PC-3 (cell line): ENCODE measurements around the gene CCIN. TPM values are rescaled to one million over a fixed set of nuclear protein-coding genes. Genes with fewer than 3 reads are reported as not detected.
A peak's percentile ranks its signal among the peaks of the same experiment; 100 is the strongest.

Source experiments
- ATAC-seq: fragments of 200-7000 bp; cut with Tn5 transposase; 2 replicates; pipeline ENCODE4 v1.9.1; 2020; ENCODE audit warnings: mild to moderate bottlenecking, moderate library complexity
- BruUV-seq: library from RNA; stranded (reverse); fragments of 400-500 nt; replicated peaks from 2 replicates; lab custom pipeline; 2021; lab: Mats Ljungman, UMichigan
- CTCF ChIA-PET: fragments of 300-600 bp; sonication (Branson Sonifier 250); formaldehyde crosslinking; loops from one replicate; lab custom pipeline; 2022; ENCODE audit warnings: antibody characterized with exemption; lab: Charles Lee
- POLR2A ChIA-PET: fragments of 300-600 bp; sonication (Branson Sonifier 250); formaldehyde crosslinking; loops from one replicate; lab custom pipeline; 2022; ENCODE audit warnings: antibody characterized with exemption; ENCODE audit not compliant: unreplicated experiment; lab: Charles Lee
- DNase-seq: peaks from one replicate; pipeline ENCODE4 v3.0.0-alpha.2; 2015
- H2AFZ ChIP-seq: fragments of 300-600 bp; sonication (generic); 2 replicates; pipeline ENCODE4 v1.6.0; 2016; ENCODE audit warnings: antibody characterized with exemption, low read length
- H3F3A ChIP-seq: fragments of 300-600 bp; sonication (generic); one replicate; pipeline ENCODE4 v1.6.0; 2017; ENCODE audit warnings: antibody characterized with exemption, low read length, control low read depth, mild to moderate bottlenecking; ENCODE audit not compliant: unreplicated experiment
- H3K27ac ChIP-seq: fragments of 300-600 bp; sonication (generic); 2 replicates; pipeline ENCODE4 v1.5.1; 2016; ENCODE audit warnings: mild to moderate bottlenecking, low read length
- H3K27me3 ChIP-seq: fragments of 300-600 bp; sonication (generic); 2 replicates; pipeline ENCODE4 v1.6.1; 2016; ENCODE audit warnings: low read length, mixed read lengths
- H3K36me3 ChIP-seq: fragments of 300-600 bp; sonication (generic); 2 replicates; pipeline ENCODE4 v1.6.1; 2016; ENCODE audit warnings: low read depth, mixed run types, low read length, mixed read lengths
- H3K4me1 ChIP-seq: fragments of 300-600 bp; sonication (generic); 2 replicates; pipeline ENCODE4 v1.5.1; 2016; ENCODE audit warnings: low read length; ENCODE audit not compliant: insufficient read depth
- H3K4me2 ChIP-seq: fragments of 300-600 bp; sonication (generic); 2 replicates; pipeline ENCODE4 v1.6.0; 2016; ENCODE audit warnings: low read length
- H3K4me3 ChIP-seq: fragments of 300-600 bp; sonication (generic); 2 replicates; pipeline ENCODE4 v1.5.1; 2016; ENCODE audit warnings: mild to moderate bottlenecking, low read length, mixed read lengths
- H3K79me2 ChIP-seq: fragments of 300-600 bp; sonication (generic); 2 replicates; pipeline ENCODE4 v1.6.1; 2017; ENCODE audit warnings: low read length, mixed read lengths
- H3K9ac ChIP-seq: fragments of 300-600 bp; sonication (generic); 2 replicates; pipeline ENCODE4 v1.6.0; 2016; ENCODE audit warnings: mild to moderate bottlenecking, low read length
- H3K9me2 ChIP-seq: fragments of 300-600 bp; sonication (generic); replicated peaks from 2 replicates; pipeline ENCODE4 v1.6.1; 2016; ENCODE audit warnings: mixed run types, low read length, mixed read lengths
- H3K9me3 ChIP-seq: fragments of 300-600 bp; sonication (generic); 2 replicates; pipeline ENCODE4 v1.6.1; 2016; ENCODE audit warnings: low read length, mixed read lengths
- H4K20me1 ChIP-seq: fragments of 300-600 bp; sonication (generic); 2 replicates; pipeline ENCODE4 v1.6.1; 2016; ENCODE audit warnings: low read length, mixed read lengths
- EZH2 ChIP-seq: fragments of 300-600 bp; sonication (generic); IDR thresholded peaks from one replicate; pipeline ENCODE4 v1.6.1; 2017; ENCODE audit warnings: antibody characterized with exemption, mild to moderate bottlenecking, low read length; ENCODE audit not compliant: unreplicated experiment
- EZH2phosphoT487 ChIP-seq: fragments of 300-600 bp; sonication (generic); IDR thresholded peaks from 2 replicates; pipeline ENCODE4 v1.6.1; 2018; ENCODE audit warnings: mild to moderate bottlenecking, antibody characterized with exemption, low read length, borderline replicate concordance
- intact Hi-C: fragments of 100-400 bp; cut with micrococcal nuclease; formaldehyde crosslinking; loops from 2 replicates; pipeline ENCODE4 v1.9.0; 2023
- total RNA-seq: library from RNA; depleted of rRNA; stranded (reverse); fragments of >200 nt; gene quantifications from 2 replicates; pipeline ENCODE4 v1.2.3, GENCODE V29; 2014
- TF ChIP-seq, protein P1 (sequence below): fragments of 300-600 bp; sonication (generic); conservative IDR thresholded peaks from 2 replicates; pipeline ENCODE4 v1.5.1; 2017; ENCODE audit warnings: antibody characterized with exemption, low read depth, mild to moderate bottlenecking, low read length

Gene CCIN
- total RNA-seq, 1 experiment from 2014 or later: 0.22 TPM

DNA sequence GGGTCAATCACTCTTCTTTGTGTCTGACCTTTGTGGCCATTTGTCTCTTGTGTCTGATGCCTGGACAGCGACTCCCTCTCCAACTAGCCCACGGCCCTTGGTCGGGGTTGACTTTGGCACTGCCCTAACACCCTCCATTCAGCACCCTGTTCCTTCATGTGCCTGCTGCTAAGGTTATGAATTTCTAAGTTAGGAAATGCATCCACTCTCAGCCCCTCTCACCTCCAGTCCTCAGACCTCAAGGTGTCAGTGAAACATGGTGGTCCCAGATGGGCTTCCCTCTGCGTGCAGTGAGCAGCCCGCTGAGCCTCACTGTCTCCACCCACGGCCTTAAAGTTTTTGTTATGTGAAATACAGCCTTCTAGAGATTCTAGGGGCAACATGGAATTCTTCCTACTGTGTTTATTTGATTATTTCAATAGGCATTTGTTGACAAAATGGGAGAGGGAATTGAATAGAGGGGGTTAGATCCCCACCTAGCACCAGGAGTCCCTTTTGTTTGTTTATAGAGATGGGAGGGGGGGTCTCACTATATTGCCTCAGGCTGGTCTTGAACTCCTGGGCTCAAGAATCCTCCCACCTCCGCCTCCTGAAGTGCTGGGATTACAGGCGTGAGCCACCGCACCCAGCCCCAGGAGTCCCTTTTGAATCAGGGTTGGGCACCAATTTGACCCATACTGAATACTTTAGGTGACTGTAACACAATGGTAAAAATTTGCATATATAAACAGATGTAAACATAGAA, 34.3 kb upstream of the CCIN start:
- H3K27me3 ChIP-seq: no peaks in the 10 kb centered on the region
- no peaks in the 10 kb centered on the region for H3K9me3 ChIP-seq
- no peak overlapping the region for H3K27ac ChIP-seq
- H3K4me1 ChIP-seq: peaks cover 24% of the 10 kb centered on the region
- intact Hi-C loops: no loop called here
- no peaks in the 10 kb centered on the region for H4K20me1 ChIP-seq
- TF ChIP-seq EZH2phosphoT487 (no peak), EZH2 (no peak)
- TF ChIP-seq, protein P1, sequence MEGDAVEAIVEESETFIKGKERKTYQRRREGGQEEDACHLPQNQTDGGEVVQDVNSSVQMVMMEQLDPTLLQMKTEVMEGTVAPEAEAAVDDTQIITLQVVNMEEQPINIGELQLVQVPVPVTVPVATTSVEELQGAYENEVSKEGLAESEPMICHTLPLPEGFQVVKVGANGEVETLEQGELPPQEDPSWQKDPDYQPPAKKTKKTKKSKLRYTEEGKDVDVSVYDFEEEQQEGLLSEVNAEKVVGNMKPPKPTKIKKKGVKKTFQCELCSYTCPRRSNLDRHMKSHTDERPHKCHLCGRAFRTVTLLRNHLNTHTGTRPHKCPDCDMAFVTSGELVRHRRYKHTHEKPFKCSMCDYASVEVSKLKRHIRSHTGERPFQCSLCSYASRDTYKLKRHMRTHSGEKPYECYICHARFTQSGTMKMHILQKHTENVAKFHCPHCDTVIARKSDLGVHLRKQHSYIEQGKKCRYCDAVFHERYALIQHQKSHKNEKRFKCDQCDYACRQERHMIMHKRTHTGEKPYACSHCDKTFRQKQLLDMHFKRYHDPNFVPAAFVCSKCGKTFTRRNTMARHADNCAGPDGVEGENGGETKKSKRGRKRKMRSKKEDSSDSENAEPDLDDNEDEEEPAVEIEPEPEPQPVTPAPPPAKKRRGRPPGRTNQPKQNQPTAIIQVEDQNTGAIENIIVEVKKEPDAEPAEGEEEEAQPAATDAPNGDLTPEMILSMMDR: no peak
- ChIA-PET CTCF (no interaction called here), POLR2A (no interaction called here)
- no peak for DNase-seq
- ATAC-seq: no peak
- H3K9me2 ChIP-seq: no peaks in the 10 kb centered on the region
- no peaks in the 10 kb centered on the region for H3K36me3 ChIP-seq
- no peaks in the 10 kb centered on the region for H3F3A ChIP-seq
- no peaks in the 10 kb centered on the region for H3K79me2 ChIP-seq
- H3K4me3 ChIP-seq: no peak overlapping the region
- no peak overlapping the region for H3K4me2 ChIP-seq
- BruUV-seq: no TSS peak
- no peak overlapping the region for H3K9ac ChIP-seq
- no peak overlapping the region for H2AFZ ChIP-seq

DNA sequence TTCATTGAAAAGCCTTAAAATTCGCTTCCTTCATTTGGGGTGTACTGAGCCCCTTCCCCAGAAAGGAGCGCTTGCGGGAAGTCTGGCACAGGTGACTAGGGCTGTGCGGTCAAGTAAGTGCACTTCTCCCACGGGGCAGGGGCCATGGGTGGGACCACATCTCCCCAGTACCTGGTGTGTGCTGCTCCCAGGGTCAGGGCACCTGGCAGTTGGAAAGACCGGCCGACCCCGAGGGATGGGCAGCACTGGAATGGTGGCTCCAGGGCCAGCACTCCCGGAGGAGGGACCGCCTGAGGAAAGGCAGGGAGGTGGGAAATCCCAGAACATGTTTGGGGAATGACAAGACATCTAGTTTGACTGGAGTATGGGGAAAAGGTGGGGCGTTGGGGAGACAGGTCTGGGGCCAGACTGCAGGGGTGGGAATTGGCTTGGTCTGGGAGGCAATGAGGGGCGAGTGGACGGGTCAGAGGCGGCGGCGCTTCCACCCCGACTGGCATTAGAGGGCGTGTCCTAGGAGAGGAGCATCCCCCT, 33.4 kb upstream of the CCIN start:
- H3K4me3 ChIP-seq: peak overlapping the region; percentile 76
- ChIA-PET POLR2A (no interaction called here), CTCF (no interaction called here)
- H3K27me3 ChIP-seq: no peaks in the 10 kb centered on the region
- TF ChIP-seq EZH2: no peak
- TF ChIP-seq, protein P1: no peak
- TF ChIP-seq EZH2phosphoT487: no peak
- peak overlapping the region; percentile 95 for H3K4me2 ChIP-seq
- H3K9ac ChIP-seq: peak overlapping the region; percentile 3; the same call in 1 of the 2 replicates
- peak overlapping the region; percentile 86 for H2AFZ ChIP-seq
- H3K36me3 ChIP-seq: no peaks in the 10 kb centered on the region
- no peaks in the 10 kb centered on the region for H3K79me2 ChIP-seq
- no peaks in the 10 kb centered on the region for H3K9me3 ChIP-seq
- H3K9me2 ChIP-seq: no peaks in the 10 kb centered on the region
- no peak overlapping the region for H3K27ac ChIP-seq
- no peaks in the 10 kb centered on the region for H4K20me1 ChIP-seq
- H3K4me1 ChIP-seq: peaks cover 29% of the 10 kb centered on the region
- ATAC-seq: peak; percentile 41
- DNase-seq: no peak
- no peaks in the 10 kb centered on the region for H3F3A ChIP-seq
- intact Hi-C loops: no loop called here
- BruUV-seq: no TSS peak
